Neural progenitor cell (in vitro differentiated cells): ENCODE measurements around the gene CAD. TPM values are rescaled to one million over a fixed set of nuclear protein-coding genes. Genes with fewer than 3 reads are reported as not detected.

Experiments
- DNase-seq: peaks from one replicate; pipeline ENCODE4 v3.0.0-alpha.2; 2016; ENCODE audit warnings: low spot score
- H2AFZ ChIP-seq: fragments of 200-600 bp; sonication (generic); replicated peaks from 2 replicates; pipeline ENCODE4 v1.6.1; 2016; ENCODE audit warnings: antibody characterized with exemption
- H3F3A ChIP-seq: fragments of 200-600 bp; sonication (generic); 2 replicates; pipeline ENCODE4 v1.6.1; 2016; ENCODE audit warnings: antibody characterized with exemption, low read depth
- H3K27ac ChIP-seq: fragments of 200-600 bp; sonication (generic); 2 replicates; pipeline ENCODE4 v1.5.1; 2016; ENCODE audit warnings: mild to moderate bottlenecking
- H3K27me3 ChIP-seq: fragments of 200-600 bp; sonication (generic); 2 replicates; pipeline ENCODE4 v1.6.1; 2016; ENCODE audit warnings: mild to moderate bottlenecking, moderate library complexity
- H3K36me3 ChIP-seq: fragments of 200-600 bp; sonication (generic); 2 replicates; pipeline ENCODE4 v1.5.1; 2016
- H3K4me1 ChIP-seq: fragments of 200-600 bp; sonication (generic); 2 replicates; pipeline ENCODE4 v1.6.1; 2016; ENCODE audit warnings: mixed run types
- H3K4me2 ChIP-seq: fragments of 200-600 bp; sonication (generic); 2 replicates; pipeline ENCODE4 v1.6.1; 2016
- H3K4me3 ChIP-seq: fragments of 200-600 bp; sonication (generic); 2 replicates; pipeline ENCODE4 v1.5.1; 2016
- H3K79me2 ChIP-seq: fragments of 200-600 bp; sonication (generic); 2 replicates; pipeline ENCODE4 v1.6.1; 2016; ENCODE audit warnings: low read depth
- H3K9ac ChIP-seq: fragments of 200-600 bp; sonication (generic); 2 replicates; pipeline ENCODE4 v1.6.1; 2016
- H3K9me3 ChIP-seq: fragments of 200-600 bp; sonication (generic); 2 replicates; pipeline ENCODE4 v1.5.1; 2016; ENCODE audit warnings: low read depth
- H4K20me1 ChIP-seq: fragments of 200-600 bp; sonication (generic); 2 replicates; pipeline ENCODE4 v1.6.1; 2016; ENCODE audit warnings: low read depth
- H3K27ac Mint-ChIP-seq: 3 replicates; pipeline ENCODE4 v1.8.0; 2021; ENCODE audit warnings: mixed read lengths
- H3K27me3 Mint-ChIP-seq: 2 replicates; pipeline ENCODE4 v1.8.0; 2022; ENCODE audit warnings: low read depth, mild to moderate bottlenecking, inconsistent platforms, moderate library complexity, mixed read lengths; ENCODE audit not compliant: insufficient read depth
- H3K36me3 Mint-ChIP-seq: 3 replicates; pipeline ENCODE4 v1.8.0; 2021; ENCODE audit warnings: mixed read lengths
- H3K4me1 Mint-ChIP-seq: 3 replicates; pipeline ENCODE4 v1.8.0; 2021; ENCODE audit warnings: mixed read lengths
- H3K4me3 Mint-ChIP-seq: 3 replicates; pipeline ENCODE4 v1.8.0; 2021; ENCODE audit warnings: mild to moderate bottlenecking, moderate library complexity, mixed read lengths
- H3K9me3 Mint-ChIP-seq: 3 replicates; pipeline ENCODE4 v1.8.0; 2020; ENCODE audit warnings: mixed read lengths
- EZH2 ChIP-seq: fragments of 200-600 bp; sonication (generic); IDR thresholded peaks from 2 replicates; pipeline ENCODE4 v1.6.1; 2017; ENCODE audit warnings: antibody characterized with exemption, mild to moderate bottlenecking, moderate library complexity
- EZH2phosphoT487 ChIP-seq: fragments of 200-600 bp; sonication (generic); IDR thresholded peaks from 2 replicates; pipeline ENCODE4 v1.6.1; 2017; ENCODE audit warnings: antibody characterized with exemption
- total RNA-seq: library from RNA; depleted of rRNA; stranded (reverse); fragments of >200 nt; gene quantifications from 2 replicates; pipeline ENCODE4 v1.2.3, GENCODE V29; 2015; ENCODE audit warnings: low replicate concordance
- TF ChIP-seq, protein P1 (sequence below): fragments of 200-600 bp; sonication (generic); IDR thresholded peaks from 2 replicates; pipeline ENCODE4 v1.5.1; 2017; ENCODE audit warnings: antibody characterized with exemption, mild to moderate bottlenecking

The CAD gene
- total RNA-seq, 1 donor from 2014 or later, result 26.5 TPM

DNA sequence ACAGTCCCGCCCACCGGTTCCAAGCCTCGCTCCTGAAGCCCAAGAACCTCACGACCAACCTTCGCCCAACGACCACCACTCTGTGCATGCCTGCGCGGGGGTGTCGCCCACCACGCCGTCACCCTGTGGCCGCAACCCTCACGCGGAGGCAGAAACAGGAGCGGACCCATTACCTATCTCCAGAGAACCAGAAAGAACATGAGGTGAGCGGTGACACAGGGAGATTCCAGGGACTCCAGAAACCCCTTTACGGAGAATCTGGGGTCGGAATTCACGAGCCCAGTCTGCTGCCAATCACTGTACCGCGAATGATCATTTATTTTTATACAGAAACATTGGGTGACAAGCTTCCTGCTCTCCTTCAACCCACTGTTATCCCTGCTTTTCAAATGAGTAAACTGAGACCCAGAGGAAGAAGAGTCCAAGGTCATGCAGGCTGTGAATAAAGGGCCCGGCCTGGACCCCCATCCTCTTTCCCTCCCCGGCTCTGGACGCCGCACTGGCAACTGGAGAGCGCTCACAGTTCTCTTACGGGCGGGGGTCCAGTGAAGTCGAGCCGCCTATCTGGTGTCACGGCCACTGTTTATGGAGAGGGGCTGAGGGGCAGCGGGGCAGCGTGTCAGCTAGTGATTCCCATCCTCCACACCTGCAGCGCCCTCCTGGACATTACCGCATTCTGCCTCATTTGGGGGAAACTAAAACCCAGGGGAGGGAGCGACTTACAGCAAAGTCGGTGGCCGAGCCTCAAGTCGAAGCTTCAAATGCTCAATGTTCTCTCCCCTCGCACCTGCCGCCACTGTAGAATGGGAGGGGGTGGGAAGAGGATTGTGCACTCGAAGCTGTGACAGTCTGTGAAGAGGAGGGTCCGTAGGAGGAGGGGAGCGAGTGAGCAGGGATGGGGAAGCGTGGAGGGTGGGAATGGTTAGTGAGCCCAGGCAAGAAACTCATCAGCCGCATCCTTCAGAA lies 46.4 kb downstream of the CAD start:
- Mint-ChIP-seq H3K27ac (no peak overlapping the region), H3K36me3 (no peaks in the 10 kb centered on the region), H3K27me3 (peaks cover 41% of the 10 kb centered on the region), H3K9me3 (peaks cover 4% of the 10 kb centered on the region), H3K4me3 (peak overlapping the region; percentile 89), H3K4me1 (peaks cover 27% of the 10 kb centered on the region)
- Histone ChIP-seq H3K36me3 (no peaks in the 10 kb centered on the region), H2AFZ (no peak overlapping the region), H3K27ac (no peak overlapping the region), H3K9me3 (no peaks in the 10 kb centered on the region), H4K20me1 (peaks cover 10% of the 10 kb centered on the region), H3K4me1 (peaks cover 8% of the 10 kb centered on the region), H3K4me3 (peak overlapping the region; percentile 58), H3K79me2 (no peaks in the 10 kb centered on the region), H3K27me3 (peaks cover 82% of the 10 kb centered on the region), H3F3A (peaks cover 26% of the 10 kb centered on the region), H3K4me2 (peak overlapping the region; percentile 80), H3K9ac (no peak overlapping the region)
- peak; percentile 73 for TF ChIP-seq EZH2
- TF ChIP-seq EZH2phosphoT487, result peak; percentile 93
- TF ChIP-seq, protein P1, sequence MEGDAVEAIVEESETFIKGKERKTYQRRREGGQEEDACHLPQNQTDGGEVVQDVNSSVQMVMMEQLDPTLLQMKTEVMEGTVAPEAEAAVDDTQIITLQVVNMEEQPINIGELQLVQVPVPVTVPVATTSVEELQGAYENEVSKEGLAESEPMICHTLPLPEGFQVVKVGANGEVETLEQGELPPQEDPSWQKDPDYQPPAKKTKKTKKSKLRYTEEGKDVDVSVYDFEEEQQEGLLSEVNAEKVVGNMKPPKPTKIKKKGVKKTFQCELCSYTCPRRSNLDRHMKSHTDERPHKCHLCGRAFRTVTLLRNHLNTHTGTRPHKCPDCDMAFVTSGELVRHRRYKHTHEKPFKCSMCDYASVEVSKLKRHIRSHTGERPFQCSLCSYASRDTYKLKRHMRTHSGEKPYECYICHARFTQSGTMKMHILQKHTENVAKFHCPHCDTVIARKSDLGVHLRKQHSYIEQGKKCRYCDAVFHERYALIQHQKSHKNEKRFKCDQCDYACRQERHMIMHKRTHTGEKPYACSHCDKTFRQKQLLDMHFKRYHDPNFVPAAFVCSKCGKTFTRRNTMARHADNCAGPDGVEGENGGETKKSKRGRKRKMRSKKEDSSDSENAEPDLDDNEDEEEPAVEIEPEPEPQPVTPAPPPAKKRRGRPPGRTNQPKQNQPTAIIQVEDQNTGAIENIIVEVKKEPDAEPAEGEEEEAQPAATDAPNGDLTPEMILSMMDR, result no peak
- peak; percentile 42 for DNase-seq

- Mint-ChIP-seq H3K27ac (no peak overlapping the region), H3K36me3 (no peaks in the 10 kb centered on the region), H3K4me1 (peaks cover 27% of the 10 kb centered on the region), H3K27me3 (peaks cover 41% of the 10 kb centered on the region), H3K9me3 (peaks cover 4% of the 10 kb centered on the region), H3K4me3 (peak overlapping the region; percentile 89)
- Histone ChIP-seq H3K9me3 (no peaks in the 10 kb centered on the region), H3K4me1 (peaks cover 8% of the 10 kb centered on the region), H4K20me1 (peaks cover 10% of the 10 kb centered on the region), H2AFZ (peak overlapping the region; percentile 96), H3K9ac (no peak overlapping the region), H3K4me2 (peak overlapping the region; percentile 80), H3F3A (peaks cover 26% of the 10 kb centered on the region), H3K79me2 (no peaks in the 10 kb centered on the region), H3K4me3 (peak overlapping the region; percentile 58), H3K36me3 (no peaks in the 10 kb centered on the region), H3K27me3 (peaks cover 83% of the 10 kb centered on the region), H3K27ac (no peak overlapping the region)
- DNase-seq, result peak; percentile 58
- TF ChIP-seq EZH2phosphoT487 (peak; percentile 92), EZH2 (peak; percentile 82)
- TF ChIP-seq, protein P1, result no peak
Observed at GRCh38 chr2:27264253-27264752, 47.1 kb downstream of the CAD start.

DNA sequence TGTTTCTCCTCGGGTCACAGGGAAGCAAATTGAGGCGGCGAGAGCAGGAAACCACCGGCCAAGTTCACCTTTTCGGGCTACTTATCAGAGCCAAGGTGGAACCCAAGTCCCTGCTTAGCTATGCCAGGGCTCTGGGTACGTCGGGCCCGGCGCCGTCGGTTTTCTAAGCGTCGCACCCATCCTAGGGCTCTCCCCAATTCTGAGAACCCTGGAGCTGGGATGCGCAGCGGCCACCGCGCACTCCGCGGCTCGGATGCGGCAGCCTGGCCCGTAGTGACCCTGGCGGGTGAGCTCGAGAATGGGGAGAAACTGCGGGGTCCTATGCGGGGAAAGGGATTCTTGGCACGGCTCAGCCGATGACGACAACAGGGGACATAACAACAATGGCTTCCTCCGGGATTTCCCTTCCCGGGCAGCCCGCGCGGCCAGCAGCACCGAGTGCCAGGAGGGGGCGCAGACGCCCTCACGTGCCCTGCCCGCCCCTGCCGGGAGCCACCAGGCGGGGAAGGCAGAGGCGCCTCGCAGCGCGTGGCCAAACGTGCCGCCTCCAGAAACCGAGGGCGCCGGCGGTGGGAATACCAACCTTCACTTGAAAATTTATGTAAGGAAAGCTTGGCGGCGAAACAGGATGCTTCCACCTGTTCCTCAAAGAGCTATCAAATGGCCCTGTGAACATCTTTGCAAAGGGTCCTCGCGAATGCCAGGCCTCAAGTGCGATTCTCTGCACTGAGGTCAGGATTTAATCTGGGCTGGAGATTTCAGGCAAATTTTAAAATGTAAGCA lies 47.8 kb downstream of the CAD start:
- TF ChIP-seq, protein P1, result peak; percentile 78
- TF ChIP-seq EZH2, result peak; percentile 78
- peak; percentile 15 for TF ChIP-seq EZH2phosphoT487
- peak; percentile 94 for DNase-seq
- Histone ChIP-seq H3K9me3 (no peaks in the 10 kb centered on the region), H3K79me2 (no peaks in the 10 kb centered on the region), H3K4me3 (peak overlapping the region; percentile 58), H3K4me2 (peak overlapping the region; percentile 80), H3F3A (peaks cover 26% of the 10 kb centered on the region), H3K9ac (no peak overlapping the region), H3K27ac (no peak overlapping the region), H4K20me1 (peaks cover 10% of the 10 kb centered on the region), H3K4me1 (peaks cover 8% of the 10 kb centered on the region), H3K36me3 (no peaks in the 10 kb centered on the region), H3K27me3 (peaks cover 83% of the 10 kb centered on the region), H2AFZ (peak overlapping the region; percentile 96)
- Mint-ChIP-seq H3K4me3 (peak overlapping the region; percentile 78), H3K27me3 (peaks cover 39% of the 10 kb centered on the region), H3K4me1 (peaks cover 27% of the 10 kb centered on the region), H3K36me3 (no peaks in the 10 kb centered on the region), H3K9me3 (peaks cover 4% of the 10 kb centered on the region), H3K27ac (no peak overlapping the region)
